HepG2 (cell line): ENCODE results near the gene CPLANE1. TPM values are rescaled to one million over a fixed set of nuclear protein-coding genes. Genes with fewer than 3 reads are reported as not detected.

Experiments
- ARID4A ChIP-seq: sonication (generic); formaldehyde crosslinking; IDR thresholded peaks from 2 replicates; pipeline ENCODE4 v1.5.0; 2020; ENCODE audit warnings: mild to moderate bottlenecking, missing genetic modification reagents, borderline replicate concordance
- ATAD3A ChIP-seq: sonication (generic); formaldehyde crosslinking; IDR thresholded peaks from 2 replicates; pipeline ENCODE4 v1.4.0; 2020; ENCODE audit warnings: missing genetic modification reagents
- BCL3 ChIP-seq: sonication (generic); formaldehyde crosslinking; IDR thresholded peaks from 2 replicates; pipeline ENCODE4 v1.5.1; 2020; ENCODE audit warnings: mild to moderate bottlenecking, missing genetic modification reagents, moderate library complexity
- HMGXB4 ChIP-seq, 2 experiments: sonication (generic) in 1 of 2; formaldehyde crosslinking in 1 of 2; IDR thresholded peaks; 2 replicates each; pipeline versions ENCODE4 v1.4.0 to v1.6.1; 2018 to 2020; ENCODE audit warnings: missing genetic modification reagents in 2 of 2, borderline replicate concordance in 1 of 2, low read depth in 1 of 2, mild to moderate bottlenecking in 1 of 2, missing biosample characterization in 1 of 2
- IRF1 ChIP-seq: sonication (generic); formaldehyde crosslinking; IDR thresholded peaks from 2 replicates; pipeline ENCODE4 v1.4.0; 2020; ENCODE audit warnings: low read depth, mild to moderate bottlenecking, missing genetic modification reagents
- KLF6 ChIP-seq: IDR thresholded peaks from 2 replicates; pipeline ENCODE4 v1.8.0; 2016; ENCODE audit warnings: missing biosample characterization, missing genetic modification reagents
- MXD3 ChIP-seq: IDR thresholded peaks from 2 replicates; pipeline ENCODE4 v1.6.1; 2016; ENCODE audit warnings: mild to moderate bottlenecking, missing biosample characterization, missing genetic modification reagents
- ZFAT ChIP-seq: sonication (generic); formaldehyde crosslinking; conservative IDR thresholded peaks from 2 replicates; pipeline ENCODE4 v1.8.1; 2023; ENCODE audit warnings: missing genetic modification reagents, inconsistent platforms
- ZFY ChIP-seq: sonication (generic); formaldehyde crosslinking; IDR thresholded peaks from 2 replicates; pipeline ENCODE4 v1.4.0; 2020; ENCODE audit warnings: missing genetic modification reagents
- ZNF275 ChIP-seq: sonication (generic); formaldehyde crosslinking; IDR thresholded peaks from 2 replicates; pipeline ENCODE4 v1.8.0; 2022; ENCODE audit warnings: missing genetic modification reagents, mild to moderate bottlenecking, inconsistent platforms, borderline replicate concordance
- ZNF34 ChIP-seq: sonication (generic); formaldehyde crosslinking; IDR thresholded peaks from 2 replicates; pipeline ENCODE4 v1.4.0; 2020; ENCODE audit warnings: mild to moderate bottlenecking, missing genetic modification reagents, borderline replicate concordance
- ZNF382 ChIP-seq: sonication (generic); formaldehyde crosslinking; IDR thresholded peaks from 2 replicates; pipeline ENCODE4 v1.5.0; 2020; ENCODE audit warnings: missing genetic modification reagents, mild to moderate bottlenecking, borderline replicate concordance
- polyA plus RNA-seq, 8 experiments: library from polyadenylated mRNA; depleted of rRNA in 3 of 8; stranded (reverse) in 7 of 8; unstranded in 1 of 8; fragments of >200 nt; fragmentation: Illumina TruSeq in 4 of 8; extraction: Trizol in 4 of 8; gene quantifications; 2 replicates each; pipeline versions ENCODE4 v1.2.1 to v1.2.3, GENCODE V29; 2011 to 2016; ENCODE audit warnings: low read depth in 4 of 8, missing spikeins in 1 of 8, mixed read lengths in 1 of 8; ENCODE audit not compliant: insufficient read depth in 1 of 8
- total RNA-seq, 5 experiments: library from RNA; depleted of rRNA; stranded (reverse); fragments of >200 nt; fragmentation: Illumina TruSeq; extraction: Trizol; gene quantifications; 2 replicates each; pipeline ENCODE4 v1.2.3, GENCODE V29; 2016; ENCODE audit warnings: low read depth in 1 of 5

Gene CPLANE1
- total and polyA plus RNA-seq, 2 of the 13 experiments (the other 11 are each of a cell fraction or from before 2014, with no cell fraction given) = 6.3 to 9.9 TPM

GRCh38 chr5:37248970-37249814 is at the start of gene CPLANE1 (continued):
- peak; percentile 24; the same call in 1 of the 2 replicates for TF ChIP-seq BCL3 (CRISPR knock-in tag)
- no peak for TF ChIP-seq ATAD3A
- TF ChIP-seq ZNF382 (CRISPR knock-in tag) = no peak
- peak; percentile 45; the same call in 1 of the 2 replicates for TF ChIP-seq MXD3 (CRISPR knock-in tag)
- TF ChIP-seq KLF6 (CRISPR knock-in tag) = 0 out of 2 replicates have a peak, but pooled peaks have one; percentile 35
- no peak for TF ChIP-seq ZNF275 (CRISPR knock-in tag)
- TF ChIP-seq ARID4A (CRISPR knock-in tag) = peak; percentile 87
- TF ChIP-seq HMGXB4 (CRISPR knock-in tag; IDR thresholded peaks at IDR 0.05; ENCODE audit: borderline replicate concordance in 1 of 2, low read depth in 1 of 2) = peak; percentile 48 to 78; a peak in 3 of 4 replicates
- peak; percentile 98 for TF ChIP-seq ZFY (CRISPR knock-in tag)
- TF ChIP-seq ZFAT = no peak
- TF ChIP-seq IRF1 = 0 out of 2 replicates have a peak, but pooled peaks have one; percentile 53
- TF ChIP-seq ZNF34 = no peak
